Iris pigment epithelial cell (primary cell): ENCODE results near the gene HIPK3.
"Not testable (repeated sequence)": the region's sequence is repeated elsewhere in the genome, so short reads cannot be mapped to it uniquely, and the experiment has no call there.

Experiments
- DNase-seq: peaks from one replicate; pipeline ENCODE4 v3.0.0-alpha.2; 2011; ENCODE audit warnings: low read depth

Gene HIPK3

DNA sequence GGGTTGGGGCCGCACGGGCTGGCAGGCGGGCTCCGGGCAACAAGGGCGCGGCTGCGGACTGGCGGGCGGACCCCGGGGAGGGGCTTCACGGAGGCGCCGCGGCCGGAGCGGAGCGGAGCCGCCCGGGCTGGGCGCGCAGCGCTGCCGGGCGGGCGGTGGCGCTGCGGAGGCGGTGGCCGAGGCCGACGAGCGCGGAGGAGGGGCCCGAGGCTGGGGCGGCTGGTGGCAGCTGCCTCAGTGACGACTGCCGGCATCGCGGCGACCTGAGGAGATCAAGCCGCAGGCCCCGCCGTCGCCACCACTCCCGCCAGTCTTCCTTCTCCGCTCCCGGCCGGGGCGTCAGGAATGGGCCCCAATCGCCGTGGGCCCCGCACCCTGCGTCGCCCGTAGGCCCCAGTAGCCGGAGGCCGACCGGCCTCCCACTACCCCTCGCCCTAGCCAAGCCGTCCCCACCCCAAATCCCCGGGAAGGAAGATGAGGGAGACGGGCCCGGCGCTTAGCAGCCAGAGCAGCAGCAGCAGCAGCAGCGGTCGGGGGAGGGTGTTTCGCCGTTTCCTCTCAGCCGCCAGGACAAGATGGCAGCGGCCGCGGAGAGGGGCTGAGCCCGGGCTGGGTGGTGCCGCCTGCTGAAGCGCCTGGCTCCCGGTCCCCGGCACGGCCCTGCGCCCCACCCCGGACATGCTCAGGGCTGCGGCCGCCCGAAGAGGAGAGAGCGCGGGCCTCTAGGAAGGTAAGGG lies at the start of gene HIPK3:
Gene HIPK3 (plus strand): TSS at position 222 of the 737 bp plus-strand sequence.
- DNase-seq = peak; percentile 74

DNA sequence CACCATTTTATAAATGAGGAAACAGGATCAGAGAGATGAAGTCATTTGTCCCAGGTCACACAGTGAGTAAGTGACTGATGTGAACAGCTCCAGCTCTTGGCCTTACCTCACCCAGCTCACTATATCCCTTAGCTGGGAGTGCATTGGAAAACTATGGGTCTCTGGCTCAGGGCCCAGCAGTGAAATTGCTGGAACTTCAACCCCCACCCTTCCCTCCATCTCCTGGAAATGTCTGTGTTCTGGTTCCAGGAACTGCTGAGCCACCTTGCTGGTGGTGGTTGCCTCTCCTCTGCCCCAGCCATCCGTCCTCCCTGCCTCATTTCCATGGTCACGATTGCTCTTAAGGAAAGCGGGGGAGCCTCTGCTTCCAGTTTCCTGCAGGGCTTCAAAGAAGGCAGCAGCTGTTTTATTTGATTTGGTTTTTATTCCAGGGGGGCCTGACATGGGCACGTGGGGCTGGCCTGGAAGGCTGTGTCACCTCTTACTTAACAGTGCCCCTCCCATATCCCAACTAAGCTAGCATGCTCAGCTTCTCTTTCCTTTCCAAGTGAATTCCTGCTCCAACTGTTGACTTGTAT lies 49.7 kb upstream of the HIPK3 start:
- no peak for DNase-seq

DNA sequence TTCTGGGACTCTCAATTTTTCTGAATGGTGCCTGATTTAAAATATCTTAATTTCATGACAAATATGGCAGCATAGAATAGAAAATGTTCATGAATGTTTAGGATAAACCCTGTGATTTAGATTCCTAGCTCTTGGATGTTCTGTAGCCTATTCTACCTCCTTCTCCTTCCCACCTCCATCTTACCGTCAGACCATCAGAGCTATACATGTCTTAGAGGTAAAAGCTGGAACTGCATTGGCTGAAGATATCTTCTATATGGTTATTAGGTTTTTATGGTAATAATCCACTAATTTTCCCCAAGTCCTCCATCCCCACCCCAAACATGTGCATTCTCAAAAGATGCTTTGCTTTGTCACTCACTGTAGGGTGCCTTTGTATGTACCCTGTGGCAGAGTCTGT lies 49.0 kb upstream of the HIPK3 start:
- DNase-seq = no peak

DNA sequence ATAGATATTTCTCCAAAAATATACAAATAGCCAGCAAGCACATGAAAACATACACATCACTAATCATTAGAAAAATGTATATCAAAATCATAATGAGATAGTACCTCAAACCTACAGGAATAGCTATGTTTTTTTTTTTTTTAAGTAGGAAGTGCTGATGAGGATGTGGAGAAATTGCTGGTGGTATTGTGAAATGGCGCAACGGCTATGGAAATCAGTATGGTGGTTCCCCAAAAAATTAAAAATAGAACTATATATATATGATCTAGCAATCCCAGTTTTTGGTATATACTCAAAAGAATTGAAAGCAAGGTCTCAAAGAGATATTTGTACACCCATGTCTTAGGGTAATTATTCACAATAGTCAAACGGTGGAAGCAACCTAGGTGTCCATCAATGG lies 46.0 kb upstream of the HIPK3 start:
- no peak for DNase-seq

DNA sequence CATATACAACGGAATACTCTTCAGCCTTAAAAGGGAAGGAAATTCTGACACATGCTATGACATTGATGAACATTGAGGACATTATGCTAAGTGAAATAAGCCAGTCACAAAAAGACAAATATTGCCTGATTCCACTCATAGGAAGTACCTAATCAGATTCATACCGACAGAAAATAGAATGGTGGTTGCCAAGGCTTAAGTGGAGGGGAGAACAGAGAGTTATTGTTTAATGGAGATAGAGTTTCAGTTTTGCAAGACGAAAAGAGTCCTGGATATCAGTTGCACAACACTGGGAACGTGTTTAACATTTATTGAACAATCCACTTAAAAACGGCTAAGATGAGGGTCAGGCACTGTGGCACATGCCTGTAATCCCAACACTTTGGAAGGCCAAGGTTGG lies 45.6 kb upstream of the HIPK3 start:
- DNase-seq = peak; percentile 26

DNA sequence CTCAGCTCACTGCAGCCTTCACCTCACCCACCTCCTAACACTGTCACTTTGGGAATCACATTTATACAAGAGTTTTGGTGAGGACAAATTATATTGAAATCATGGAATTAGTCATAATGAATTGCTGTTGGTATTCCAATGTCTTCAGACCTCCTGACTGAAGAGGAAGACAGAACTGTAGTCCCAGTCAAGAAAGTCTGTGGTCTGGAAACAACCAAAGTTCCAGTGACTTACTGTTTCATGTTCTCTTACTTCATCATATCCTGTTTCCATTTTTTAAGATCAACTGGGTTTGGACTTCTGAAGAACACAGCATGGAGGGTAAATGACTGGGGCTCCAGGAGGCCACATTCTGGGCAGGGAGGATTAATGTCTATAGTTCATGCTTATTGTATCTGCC lies 43.0 kb upstream of the HIPK3 start:
- DNase-seq = peak; percentile 60

DNA sequence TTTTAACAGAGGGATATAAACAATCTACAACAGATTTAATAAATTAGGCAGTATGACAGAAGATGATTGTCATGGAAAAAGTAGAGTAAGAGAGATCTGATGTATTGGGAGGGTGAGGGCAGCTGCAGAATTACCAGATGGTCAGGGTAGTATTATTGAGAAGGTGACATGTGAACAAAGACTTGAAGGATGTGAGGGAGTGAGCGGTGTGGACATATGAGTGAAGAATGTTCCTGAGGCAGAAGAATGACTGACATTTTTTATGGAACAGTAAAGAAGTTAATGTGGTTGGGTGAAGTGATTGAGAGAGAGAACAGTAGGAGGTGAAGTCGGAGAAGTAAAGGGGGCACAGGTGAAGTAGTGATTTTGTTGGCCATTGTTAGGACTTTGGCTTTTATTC lies 42.4 kb upstream of the HIPK3 start:
- no peak for DNase-seq

DNA sequence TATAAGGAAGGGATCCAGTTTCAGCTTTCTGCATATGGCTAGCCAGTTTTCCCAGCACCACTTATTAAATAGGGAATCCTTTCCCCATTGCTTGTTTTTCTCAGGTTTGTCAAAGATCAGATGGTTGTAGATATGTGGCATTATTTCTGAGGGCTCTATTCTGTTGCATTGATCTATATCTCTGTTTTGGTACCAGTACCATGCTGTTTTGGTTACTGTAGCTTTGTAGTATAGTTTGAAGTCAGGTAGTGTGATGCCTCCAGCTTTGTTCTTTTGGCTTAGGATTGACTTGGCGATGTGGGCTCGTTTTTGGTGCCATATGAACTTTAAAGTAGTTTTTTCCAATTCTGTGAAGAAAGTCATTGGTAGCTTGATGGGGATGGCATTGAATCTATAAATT lies 40.5 kb upstream of the HIPK3 start:
- DNase-seq = not testable (repeated sequence)

DNA sequence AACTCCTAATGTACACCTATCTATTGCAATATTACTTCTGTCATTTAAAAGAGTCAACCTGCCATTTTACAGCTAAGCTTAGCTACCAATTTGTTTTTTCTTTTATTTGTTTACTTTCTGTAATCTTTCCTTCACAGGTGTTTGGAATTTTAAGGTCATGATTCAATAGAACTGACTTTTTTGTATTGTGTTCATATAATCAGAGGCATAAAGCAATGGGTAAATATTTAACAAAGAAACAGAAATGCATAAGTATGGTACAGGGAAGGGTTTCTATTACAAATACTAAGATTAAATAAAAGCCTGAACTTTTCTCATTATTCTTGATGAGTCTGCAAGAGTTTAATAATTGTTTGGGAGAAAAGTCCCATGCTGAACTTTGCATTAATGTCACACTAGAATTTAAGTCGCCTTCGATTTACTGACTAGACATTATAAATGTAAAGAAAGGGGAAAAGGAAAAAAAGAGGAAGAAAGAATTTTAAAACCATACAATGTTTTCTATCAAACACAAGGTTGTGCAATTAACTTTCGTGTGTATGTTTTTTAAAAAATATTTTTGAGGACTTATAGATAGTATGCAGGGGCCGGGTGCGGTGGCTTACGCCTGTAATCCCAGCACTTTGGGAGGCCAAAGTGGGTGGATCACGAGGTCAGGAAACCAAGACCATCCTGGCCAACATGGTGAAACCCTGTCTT lies 35.0 kb upstream of the HIPK3 start:
- no peak for DNase-seq

DNA sequence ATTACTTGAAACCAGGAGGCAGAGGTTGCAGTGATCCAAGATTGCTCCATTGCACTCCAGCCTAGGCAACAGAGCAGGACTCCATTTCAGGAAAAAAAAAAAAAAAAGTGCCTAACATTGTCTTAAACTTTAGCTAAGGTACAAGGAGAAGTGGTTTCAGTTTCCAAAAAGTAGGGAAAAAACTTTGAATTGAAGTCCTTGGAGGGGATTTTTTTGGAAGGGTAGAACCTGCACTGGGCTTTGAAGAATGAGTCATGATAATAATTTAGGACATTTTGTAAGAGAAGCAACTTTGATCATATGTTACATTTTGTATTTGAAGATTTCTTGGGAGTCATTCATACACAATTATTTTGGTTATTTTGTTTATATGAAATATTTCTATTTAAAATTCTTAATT lies 31.8 kb upstream of the HIPK3 start:
- DNase-seq = no peak

DNA sequence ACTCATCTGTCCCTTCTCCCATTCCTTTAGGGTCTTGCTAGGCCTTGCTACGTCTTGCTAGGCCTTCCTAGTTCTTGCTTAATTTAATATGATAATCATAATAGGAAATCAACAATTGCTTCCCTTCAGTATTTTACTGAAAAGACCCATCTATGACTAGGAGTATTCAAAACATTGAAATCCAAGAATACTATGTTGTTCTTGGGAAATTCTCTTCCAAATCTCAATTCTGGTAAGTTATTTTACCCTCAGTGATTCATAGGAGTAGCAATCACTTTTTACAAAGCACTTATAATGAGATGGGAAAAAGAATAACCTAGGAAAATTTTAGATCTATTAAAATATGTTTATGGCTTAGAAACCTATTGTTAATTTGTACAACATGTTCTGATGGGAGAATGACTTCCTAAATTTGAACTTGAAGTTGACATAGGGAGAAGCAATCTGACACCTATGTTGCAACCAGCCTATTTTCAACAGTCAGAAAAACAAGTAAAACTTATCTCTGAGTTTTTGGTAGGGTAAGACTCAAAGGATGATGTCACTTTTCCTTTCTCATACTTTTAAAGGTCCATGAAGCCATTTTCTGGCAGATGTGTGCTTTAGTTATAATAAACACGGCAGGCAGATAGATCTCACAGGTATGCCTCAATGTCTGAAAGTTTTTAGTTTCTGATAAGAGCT lies 29.5 kb upstream of the HIPK3 start:
- DNase-seq = peak; percentile 86

DNA sequence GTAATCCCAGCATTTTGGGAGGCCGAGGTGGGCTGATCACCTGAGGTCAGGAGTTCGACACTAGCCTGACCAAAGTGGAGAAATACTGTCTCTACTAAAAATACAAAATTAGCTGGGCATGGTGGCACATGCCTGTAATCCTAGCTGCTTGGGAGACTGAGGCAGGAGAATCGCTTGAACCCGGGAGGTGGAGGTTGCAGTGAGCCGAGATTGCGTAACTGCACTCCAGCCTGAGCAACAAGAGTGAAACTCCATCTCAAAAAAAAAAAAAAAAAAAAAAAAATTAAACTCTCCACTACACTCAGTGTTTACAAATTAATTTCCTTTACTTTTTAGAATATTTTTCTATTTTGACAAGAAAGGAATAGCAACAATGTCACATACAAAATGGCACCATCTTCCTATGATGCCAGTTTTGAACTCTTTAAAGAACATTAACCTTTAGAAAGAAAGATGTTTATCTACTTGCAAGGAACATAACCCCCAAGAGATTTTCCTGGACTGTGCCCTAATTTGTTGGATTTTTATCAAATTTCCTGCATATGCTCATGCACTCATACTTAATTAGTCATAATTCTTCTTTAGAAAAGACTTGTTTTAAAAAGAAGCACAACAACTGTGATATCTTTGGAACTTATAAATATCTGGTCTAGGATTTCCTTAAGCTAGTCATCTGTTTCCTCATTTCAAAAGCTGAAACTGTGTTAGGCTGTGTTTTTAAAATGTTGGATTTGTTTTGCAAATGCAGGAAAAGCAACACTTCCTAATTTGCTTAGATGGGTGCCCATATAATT lies 22.6 kb upstream of the HIPK3 start:
- no peak for DNase-seq

DNA sequence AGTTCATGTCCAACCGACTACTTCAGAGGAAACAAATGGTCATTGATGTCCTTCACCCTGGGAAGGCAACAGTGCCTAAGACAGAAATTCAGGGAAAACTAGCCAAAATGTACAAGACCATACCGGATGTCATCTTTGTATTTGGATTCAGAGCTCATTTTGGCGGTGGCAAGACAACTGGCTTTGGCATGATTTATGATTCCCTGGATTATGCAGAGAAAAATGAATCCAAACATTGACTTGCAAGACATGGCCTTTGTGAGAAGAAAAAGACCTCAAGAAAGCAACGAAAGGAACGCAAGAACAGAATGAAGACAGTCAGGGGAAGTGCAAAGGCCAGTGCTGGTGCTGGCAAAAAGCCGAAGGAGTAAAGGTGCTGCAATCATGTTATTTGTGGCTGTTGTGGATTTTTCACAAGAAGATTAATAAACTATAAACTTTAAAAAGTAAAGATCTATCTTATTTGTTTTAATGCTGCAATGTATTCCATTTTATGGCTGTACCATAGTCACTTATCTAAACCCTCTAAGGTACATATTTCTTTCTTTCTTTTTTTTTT lies 20.1 kb upstream of the HIPK3 start:
- no peak for DNase-seq

DNA sequence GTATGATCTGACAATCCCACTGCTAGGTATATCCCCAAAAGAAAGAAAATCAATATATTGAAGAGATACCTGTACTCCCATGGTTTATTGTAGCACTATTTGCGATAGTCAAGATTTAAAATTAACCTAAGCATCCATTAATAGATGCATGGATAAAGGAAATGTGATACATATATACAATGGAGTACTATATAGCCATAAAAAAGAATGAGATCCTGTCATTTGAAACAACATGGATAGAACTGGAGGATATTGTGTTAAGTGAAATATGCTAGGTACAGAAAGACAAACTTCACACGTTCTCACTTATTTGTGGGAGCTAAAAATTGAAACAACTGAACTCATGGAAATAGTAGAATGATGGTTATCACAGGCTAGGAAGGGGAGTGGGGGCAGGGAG lies 14.6 kb upstream of the HIPK3 start:
- DNase-seq = no peak

DNA sequence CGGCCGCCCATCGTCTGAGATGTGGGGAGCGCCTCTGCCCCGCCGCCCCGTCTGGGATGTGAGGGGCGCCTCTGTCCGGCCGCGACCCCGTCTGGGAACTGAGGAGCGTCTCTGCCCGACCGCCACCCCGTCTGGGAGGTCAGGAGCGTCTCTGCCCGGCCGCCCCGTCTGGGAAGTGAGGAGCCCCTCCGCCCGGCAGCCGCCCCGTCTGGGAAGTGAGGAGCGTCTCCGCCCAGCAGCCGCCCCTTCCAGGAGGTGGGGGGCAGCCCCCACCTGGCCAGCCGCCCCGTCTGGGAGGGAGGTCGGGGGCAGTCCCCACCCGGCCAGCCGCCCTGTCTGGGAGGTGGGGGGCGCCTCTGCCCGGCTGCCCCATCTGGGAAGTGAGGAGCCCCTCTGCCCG lies 13.5 kb upstream of the HIPK3 start:
- not testable (repeated sequence) for DNase-seq

DNA sequence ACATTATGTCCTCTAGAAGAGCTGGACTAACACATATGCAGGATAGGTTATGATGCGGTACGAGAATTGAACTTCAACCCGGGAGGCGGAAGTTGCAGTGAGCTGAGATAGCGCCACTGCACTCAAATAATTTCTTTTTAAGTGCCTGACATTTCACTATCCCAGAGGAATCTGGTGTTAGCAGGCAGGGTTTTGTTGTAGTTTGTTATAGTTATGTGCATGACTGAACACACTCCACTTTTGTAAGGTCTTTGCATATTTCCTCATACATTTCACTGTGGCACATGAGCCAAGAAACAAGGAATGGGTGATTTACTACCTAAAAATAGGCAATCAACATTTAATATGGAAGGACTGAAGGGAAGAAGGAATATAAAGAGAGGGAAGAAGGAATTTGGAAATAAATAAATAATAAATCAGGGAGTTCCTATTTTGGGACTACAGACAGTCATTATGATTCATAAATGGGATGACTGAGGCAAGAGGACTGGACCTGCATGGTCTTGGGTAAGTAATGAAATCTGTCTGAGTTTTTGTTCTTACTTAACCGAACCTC lies 8.7 kb upstream of the HIPK3 start:
- DNase-seq = peak; percentile 33

DNA sequence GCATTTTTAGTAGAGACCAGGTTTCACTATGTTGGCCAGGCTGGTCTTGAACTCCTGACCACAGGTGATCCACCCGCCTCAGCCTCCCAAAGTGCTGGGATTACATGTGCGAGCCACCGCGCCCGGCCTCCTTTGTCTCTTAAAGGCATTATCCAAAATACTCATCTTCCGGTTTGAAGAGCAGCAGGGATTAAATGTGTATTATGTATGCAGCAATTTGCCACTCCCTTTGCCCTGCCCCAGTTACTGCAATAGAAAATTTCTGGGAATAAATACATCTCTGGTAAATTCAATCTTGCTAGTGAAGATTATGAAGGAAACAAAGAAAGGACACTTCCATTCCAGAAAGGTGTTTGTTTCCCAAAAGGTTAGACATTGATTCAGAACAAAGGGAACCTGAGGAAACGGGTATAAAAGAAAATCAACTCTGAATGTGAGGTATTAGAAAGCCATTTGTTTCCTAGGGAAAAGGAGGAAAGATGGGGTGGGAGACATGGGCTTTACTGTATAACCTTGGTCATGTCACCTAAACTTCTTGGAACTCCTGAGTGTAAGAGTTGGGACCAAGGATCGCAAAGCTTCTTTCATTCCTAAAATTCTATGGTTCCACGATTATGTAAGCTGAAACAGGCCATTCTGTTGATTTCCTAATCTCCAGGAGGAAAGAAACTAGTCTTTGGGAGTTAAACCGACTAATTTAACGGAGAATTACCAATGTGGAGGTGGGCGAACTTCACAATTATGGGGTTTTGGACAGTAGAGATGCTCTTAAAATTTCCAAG lies 959 bp upstream of the HIPK3 start:
- DNase-seq = peak; percentile 9

DNA sequence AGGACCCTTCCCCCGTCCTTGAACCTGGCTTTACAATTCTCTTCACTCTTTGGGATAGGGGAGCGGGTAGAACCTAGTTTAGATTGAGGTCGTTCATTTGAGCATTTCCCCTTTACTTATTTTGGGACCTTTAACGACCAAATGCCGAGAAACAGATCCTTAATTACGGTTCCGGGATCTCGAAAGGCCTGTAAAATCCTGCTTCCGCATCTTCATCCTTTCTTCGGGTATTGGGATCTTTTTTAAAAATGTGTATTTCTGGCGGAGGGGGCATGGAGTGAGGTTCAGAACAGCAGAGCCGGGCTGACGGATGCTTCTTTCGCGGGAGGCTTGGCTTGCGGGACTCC lies 395 bp upstream of the HIPK3 start:
- DNase-seq = no peak

DNA sequence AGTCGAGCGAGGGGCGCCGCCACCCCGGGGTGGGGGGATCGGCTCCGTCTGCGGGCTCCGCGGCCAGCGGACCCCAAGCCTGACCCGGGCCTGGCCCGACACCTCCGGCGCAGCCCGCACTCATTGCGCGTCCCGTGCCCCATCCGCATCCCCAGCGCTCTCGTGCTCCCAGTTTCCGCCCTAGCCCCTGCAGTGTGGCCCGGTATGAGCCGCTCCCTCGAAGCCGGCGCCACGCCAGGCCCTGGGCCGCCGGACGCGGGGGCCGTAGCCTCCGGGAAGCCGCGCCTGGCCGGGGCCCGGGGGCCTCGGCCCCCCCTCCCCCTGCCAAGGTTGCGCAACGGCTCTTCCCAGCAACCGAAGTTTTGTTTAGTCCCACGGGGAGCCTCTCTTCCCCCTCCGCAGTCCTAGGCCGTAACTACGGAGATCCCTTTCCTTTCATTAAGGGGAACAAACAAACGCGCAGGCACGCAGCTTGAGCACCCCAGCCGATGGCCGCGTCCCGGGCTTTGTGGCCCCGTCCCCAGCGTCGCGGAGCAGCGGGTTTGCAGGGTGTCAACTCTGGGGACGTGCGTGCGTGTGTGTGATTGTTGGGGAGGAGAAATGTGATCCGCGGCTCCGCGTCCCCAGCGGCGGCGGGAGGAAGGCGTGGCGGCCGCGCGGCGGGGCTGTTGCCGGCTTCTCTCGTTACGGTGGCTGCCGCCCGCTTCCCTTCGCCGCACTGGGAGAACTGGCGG lies 883 bp downstream of the HIPK3 start:
- DNase-seq = peak; percentile 88

DNA sequence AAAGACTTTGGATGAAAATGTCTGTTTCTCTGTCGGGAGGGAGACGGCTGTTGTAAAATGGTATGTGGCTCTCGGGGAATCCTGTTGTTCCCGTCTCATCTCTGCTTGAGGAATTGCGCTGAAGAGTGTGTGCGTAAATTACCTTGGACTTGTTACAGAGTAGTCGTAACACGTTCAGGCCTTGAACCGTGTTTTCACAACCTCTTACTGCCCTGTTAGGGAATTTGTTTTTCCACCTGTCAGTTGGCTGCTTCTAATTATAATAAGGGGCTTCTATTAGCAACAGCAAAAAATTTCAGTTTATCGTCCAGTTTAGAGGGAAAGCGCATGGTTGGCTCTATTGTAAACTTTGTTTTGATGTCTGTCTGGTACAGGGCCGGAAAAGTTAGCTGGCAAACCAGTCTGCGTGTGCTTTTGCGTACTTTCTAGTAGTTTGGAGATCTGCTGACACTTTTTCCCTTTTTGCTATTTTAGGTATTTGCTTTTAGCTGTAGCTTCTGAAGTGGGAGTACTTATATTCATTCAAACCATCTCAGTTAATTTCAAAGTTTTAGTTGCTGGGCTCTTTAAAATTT lies 1.5 kb downstream of the HIPK3 start:
- DNase-seq = peak; percentile 64
